Activated T-cell treated with anti-CD3 and anti-CD28 coated beads, Interleukin-2, amount 50 U/mL, for 24 hours (primary cell): ENCODE data around the gene DDX21.
"Not testable (repeated sequence)": the region's sequence is repeated elsewhere in the genome, so short reads cannot be mapped to it uniquely, and the experiment has no call there.

Experiments
- DNase-seq: peaks from one replicate; pipeline ENCODE4 v3.0.0-alpha.2; 2020
- H3K27ac Mint-ChIP-seq: 2 replicates; pipeline ENCODE4 v1.8.0; 2020; ENCODE audit warnings: mild to moderate bottlenecking, mixed read lengths
- H3K27me3 Mint-ChIP-seq: 2 replicates; pipeline ENCODE4 v1.8.0; 2020; ENCODE audit warnings: mixed read lengths
- H3K36me3 Mint-ChIP-seq: 2 replicates; pipeline ENCODE4 v1.8.0; 2020; ENCODE audit warnings: low read depth, mixed read lengths
- H3K4me1 Mint-ChIP-seq: 2 replicates; pipeline ENCODE4 v1.8.0; 2020; ENCODE audit warnings: low read depth, mixed read lengths
- H3K4me3 Mint-ChIP-seq: 2 replicates; pipeline ENCODE4 v1.8.0; 2020; ENCODE audit warnings: mild to moderate bottlenecking, moderate library complexity, mixed read lengths
- H3K9me3 Mint-ChIP-seq: 2 replicates; pipeline ENCODE4 v1.8.0; 2020; ENCODE audit warnings: mixed read lengths

DDX21 gene

DNA sequence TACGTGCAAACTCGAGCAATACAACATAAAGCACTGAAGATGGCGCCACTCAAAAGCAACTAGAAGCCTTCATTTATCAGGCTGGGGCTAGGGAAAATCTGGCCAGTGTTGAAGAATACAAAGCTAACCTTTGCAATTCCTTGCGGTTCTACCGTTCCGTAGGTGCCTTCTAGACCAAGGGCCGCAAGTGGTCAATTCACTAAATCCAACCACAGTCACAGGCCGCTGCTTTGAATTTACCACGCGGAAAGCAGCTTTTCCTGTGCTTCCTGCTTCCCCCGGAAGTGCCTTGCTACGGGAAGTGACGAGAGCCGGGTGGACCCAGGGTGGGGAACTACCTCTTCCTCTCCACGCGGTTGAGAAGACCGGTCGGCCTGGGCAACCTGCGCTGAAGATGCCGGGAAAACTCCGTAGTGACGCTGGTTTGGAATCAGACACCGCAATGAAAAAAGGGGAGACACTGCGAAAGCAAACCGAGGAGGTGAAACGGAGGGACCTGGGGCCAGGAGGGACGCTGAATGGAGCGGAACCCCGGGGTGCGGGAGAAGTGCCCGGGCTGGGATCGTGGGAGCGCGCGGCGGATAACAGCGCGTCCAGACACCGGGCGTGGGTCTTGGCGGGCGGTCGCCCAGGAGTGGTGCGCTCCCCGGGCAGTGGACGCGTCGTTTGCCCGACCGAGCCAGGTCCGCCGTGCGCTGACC is at the start of gene DDX21:
Gene DDX21, plus strand, starts transcription at position 339 of the 701 bp plus-strand sequence. Its CDS starts 56 bp downstream, at position 395.
- peak within 1 kb of the TSS; percentile 98 for H3K4me3 Mint-ChIP-seq
- peak; percentile 90 for DNase-seq
- peaks cover 75% of the 10 kb centered on the region for H3K36me3 Mint-ChIP-seq
- no peaks in the 10 kb centered on the region for H3K9me3 Mint-ChIP-seq
- H3K27me3 Mint-ChIP-seq = no peaks in the 10 kb centered on the region
- peak within 1 kb of the TSS; percentile 100 for H3K27ac Mint-ChIP-seq
- H3K4me1 Mint-ChIP-seq = peaks cover 43% of the 10 kb centered on the region

DNA sequence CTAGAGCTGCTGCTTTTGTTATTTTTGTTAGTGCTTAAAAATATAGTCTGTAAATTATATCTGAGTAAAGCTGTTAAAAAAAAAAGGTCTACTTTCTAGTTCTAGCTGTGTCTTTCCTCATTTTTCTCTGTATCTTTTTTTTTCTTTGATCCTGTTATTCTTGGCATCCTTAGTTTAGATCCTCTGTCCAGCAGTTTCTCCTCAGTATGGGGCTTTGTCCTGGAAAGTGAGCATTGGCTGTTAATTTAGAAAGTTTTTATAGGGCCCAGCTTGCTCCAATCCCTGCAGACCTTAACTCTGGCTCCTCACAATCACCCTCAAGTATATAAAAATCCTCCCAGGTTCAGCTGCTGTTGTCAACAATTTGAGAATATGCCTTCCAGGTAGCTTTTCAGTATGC is 31.4 kb upstream of the DDX21 start:
- peaks cover 70% of the 10 kb centered on the region for H3K36me3 Mint-ChIP-seq
- peaks cover 8% of the 10 kb centered on the region for H3K4me1 Mint-ChIP-seq
- no peaks in the 10 kb centered on the region for H3K27me3 Mint-ChIP-seq
- H3K9me3 Mint-ChIP-seq = no peaks in the 10 kb centered on the region
- peak overlapping the region; percentile 23 for H3K27ac Mint-ChIP-seq
- no peak for DNase-seq
- H3K4me3 Mint-ChIP-seq = no peak overlapping the region

DNA sequence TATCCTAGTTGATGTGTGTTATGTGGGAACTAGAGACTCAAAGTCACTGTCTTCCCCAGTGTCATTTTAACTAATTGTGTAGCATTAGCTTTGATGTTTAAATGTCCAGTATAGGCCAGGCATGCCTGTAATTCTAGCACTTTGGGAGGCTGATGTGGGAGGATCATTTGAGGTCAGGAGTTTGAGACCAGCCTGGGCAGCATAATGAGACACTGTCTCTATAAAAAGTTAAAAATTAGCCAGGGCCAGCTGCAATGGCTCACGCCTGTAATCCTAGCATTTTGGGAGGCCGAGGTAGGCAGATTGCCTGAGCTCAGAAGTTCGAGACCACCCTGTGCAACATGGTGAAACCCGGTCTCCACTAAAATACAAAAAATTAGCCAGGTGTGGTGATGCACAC is 30.5 kb upstream of the DDX21 start:
- Mint-ChIP-seq H3K36me3 (peaks cover 72% of the 10 kb centered on the region), H3K4me1 (peaks cover 8% of the 10 kb centered on the region), H3K4me3 (no peak overlapping the region), H3K27ac (peak overlapping the region; percentile 69), H3K9me3 (no peaks in the 10 kb centered on the region), H3K27me3 (no peaks in the 10 kb centered on the region)
- DNase-seq = no peak

DNA sequence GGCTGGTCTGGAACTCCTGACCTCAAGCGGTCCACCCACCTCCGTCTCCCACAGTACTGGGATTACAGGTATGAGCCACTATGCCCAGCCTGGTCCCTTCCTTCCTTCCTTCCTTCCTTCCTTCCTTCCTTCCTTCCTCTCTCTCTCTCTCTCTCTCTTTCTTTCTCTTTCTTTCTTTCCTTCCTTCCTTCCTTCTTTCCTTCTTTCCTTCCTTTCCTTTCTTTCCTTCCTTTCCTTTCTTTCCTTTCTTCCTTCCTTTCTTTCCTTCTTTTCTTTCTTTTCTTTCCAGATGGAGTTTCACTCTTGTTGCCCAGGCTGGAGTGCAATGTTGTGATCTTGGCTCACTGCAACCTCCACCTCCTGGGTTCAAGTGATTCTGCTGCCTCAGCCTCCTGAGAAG is 26.8 kb upstream of the DDX21 start:
- H3K4me1 Mint-ChIP-seq, H3K27me3 Mint-ChIP-seq, DNase-seq, H3K27ac Mint-ChIP-seq, H3K4me3 Mint-ChIP-seq, H3K9me3 Mint-ChIP-seq: not testable (repeated sequence)
- H3K36me3 Mint-ChIP-seq = peaks cover 74% of the 10 kb centered on the region

DNA sequence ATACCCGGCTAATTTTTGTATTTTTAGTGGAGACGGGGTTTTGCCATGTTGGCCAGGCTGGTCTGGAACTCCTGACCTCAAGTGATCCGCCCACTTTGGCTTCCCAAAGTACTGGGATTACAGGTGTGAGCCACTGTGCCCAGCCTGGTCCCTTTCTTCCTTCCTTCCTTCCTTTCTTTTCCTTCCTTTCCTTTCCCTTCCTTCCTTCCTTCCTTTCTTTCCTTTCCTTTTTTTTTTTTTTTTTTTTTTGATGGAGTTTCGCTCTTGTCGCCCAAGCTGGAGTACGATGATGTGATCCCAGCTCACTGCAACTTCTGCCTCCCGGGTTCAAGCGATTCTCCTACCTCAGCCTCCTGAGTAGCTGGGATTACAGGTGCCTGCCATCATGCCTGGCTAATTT is 26.1 kb upstream of the DDX21 start:
- H3K36me3 Mint-ChIP-seq = peaks cover 70% of the 10 kb centered on the region
- H3K27ac Mint-ChIP-seq, H3K9me3 Mint-ChIP-seq, H3K27me3 Mint-ChIP-seq, DNase-seq, H3K4me3 Mint-ChIP-seq, H3K4me1 Mint-ChIP-seq: not testable (repeated sequence)

DNA sequence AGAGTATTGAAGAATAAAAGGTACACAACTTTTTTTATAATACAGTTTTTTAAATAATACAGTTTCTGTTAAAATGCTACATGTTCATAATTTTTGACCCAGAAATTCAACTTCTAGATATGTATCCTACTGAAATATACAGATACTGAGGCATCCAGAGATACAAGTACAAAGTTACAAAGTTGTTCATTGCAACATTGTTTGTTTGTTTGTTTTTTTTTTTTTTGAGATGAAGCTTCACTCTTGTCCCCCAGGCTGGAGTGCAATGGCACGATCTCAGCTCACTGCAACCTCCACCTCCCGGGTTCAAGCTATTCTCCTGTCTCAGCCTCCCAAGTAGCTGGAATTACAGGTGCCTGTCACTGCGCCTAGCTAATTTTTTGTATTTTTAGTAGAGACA is 23.1 kb upstream of the DDX21 start:
- H3K27me3 Mint-ChIP-seq, H3K4me3 Mint-ChIP-seq, H3K9me3 Mint-ChIP-seq, DNase-seq, H3K27ac Mint-ChIP-seq: not testable (repeated sequence)
- peaks cover 77% of the 10 kb centered on the region for H3K36me3 Mint-ChIP-seq
- peaks cover 19% of the 10 kb centered on the region for H3K4me1 Mint-ChIP-seq

DNA sequence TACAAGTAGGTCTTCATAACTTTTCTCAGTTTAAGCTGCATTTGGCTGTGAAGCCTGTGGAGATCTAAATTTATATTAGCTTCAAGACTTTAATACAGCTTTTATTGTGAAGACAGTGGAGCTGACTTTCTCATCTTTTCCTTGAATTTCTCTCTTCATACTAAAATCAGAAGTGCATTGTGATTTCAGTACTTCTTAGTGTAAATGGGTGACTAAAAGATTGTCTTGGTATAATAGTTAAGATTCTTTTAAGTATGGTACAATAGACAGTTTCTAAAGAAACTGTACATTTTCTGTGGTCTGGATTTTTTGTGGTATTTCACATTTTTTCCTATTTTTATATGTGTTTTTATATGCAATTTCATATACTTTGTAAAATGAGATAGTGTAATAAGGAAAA is 21.0 kb upstream of the DDX21 start:
- no peak for DNase-seq
- H3K4me3 Mint-ChIP-seq = no peak overlapping the region
- H3K27me3 Mint-ChIP-seq = no peaks in the 10 kb centered on the region
- H3K4me1 Mint-ChIP-seq = peaks cover 19% of the 10 kb centered on the region
- peaks cover 81% of the 10 kb centered on the region for H3K36me3 Mint-ChIP-seq
- no peaks in the 10 kb centered on the region for H3K9me3 Mint-ChIP-seq
- peak overlapping the region; percentile 80 for H3K27ac Mint-ChIP-seq

DNA sequence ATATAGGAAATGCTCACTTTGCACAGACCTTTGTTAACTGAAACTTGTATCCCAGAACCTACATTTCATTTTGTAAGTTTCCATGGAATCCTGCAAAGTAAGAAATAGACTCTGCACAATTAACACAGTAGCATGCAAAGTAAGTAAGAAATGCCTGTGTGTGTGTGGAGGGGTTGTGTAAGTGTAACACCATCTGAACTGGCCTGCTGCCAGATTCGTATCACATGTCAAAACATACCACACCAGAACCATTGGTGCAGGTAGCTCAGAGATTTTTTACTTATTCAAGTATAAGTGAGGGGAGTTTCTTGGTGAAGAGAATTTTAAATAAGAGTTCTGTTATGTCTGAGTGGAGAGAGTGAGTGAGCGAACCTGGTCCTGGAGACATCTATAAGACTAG is 17.9 kb upstream of the DDX21 start:
- no peak for DNase-seq
- peaks cover 78% of the 10 kb centered on the region for H3K36me3 Mint-ChIP-seq
- H3K27ac Mint-ChIP-seq = peak overlapping the region; percentile 5
- H3K4me3 Mint-ChIP-seq = no peak overlapping the region
- H3K27me3 Mint-ChIP-seq = no peaks in the 10 kb centered on the region
- H3K4me1 Mint-ChIP-seq = peaks cover 17% of the 10 kb centered on the region
- H3K9me3 Mint-ChIP-seq = no peaks in the 10 kb centered on the region

DNA sequence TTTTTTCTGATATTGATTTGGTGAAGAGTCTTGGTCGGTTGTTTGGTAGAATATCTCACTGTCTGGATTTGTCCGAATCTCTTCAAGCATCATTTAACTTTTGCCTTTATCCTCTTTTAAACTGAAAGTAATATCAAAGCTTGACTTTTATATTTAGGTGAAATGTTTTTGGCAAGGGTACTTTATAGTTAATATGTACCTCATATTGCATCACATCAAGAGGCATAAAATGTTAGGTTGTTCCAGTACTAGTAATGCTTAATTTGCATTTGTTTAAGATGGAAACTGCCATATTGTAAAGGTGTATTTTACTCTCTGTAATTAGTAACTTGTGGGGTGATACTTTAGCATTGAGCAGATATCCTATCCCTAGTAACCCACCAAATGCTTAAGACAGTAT is 17.1 kb upstream of the DDX21 start:
- no peaks in the 10 kb centered on the region for H3K9me3 Mint-ChIP-seq
- peaks cover 85% of the 10 kb centered on the region for H3K36me3 Mint-ChIP-seq
- peak overlapping the region; percentile 5 for H3K27ac Mint-ChIP-seq
- no peak for DNase-seq
- peaks cover 17% of the 10 kb centered on the region for H3K4me1 Mint-ChIP-seq
- H3K4me3 Mint-ChIP-seq = no peak overlapping the region
- H3K27me3 Mint-ChIP-seq = no peaks in the 10 kb centered on the region

DNA sequence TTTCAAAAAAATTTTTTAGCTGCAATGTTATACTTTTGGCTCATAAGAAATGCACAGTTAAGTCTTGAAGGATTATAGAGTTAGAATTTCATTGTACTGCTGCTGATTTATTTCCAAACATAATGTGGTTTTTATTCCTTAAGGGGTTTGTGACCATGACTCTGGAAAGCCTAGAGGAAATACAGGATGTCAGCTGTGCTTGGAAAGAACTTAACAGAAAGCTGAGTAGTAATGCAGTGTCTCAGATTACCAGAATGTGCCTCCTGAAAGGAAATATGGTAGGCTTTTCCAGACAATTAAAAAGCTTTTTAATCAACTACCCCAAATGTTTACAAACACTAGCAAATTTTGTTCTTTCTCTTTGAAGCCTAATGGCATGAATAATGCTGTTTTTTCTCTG is 15.1 kb upstream of the DDX21 start:
- H3K4me3 Mint-ChIP-seq, H3K9me3 Mint-ChIP-seq, DNase-seq, H3K27ac Mint-ChIP-seq, H3K27me3 Mint-ChIP-seq, H3K4me1 Mint-ChIP-seq: not testable (repeated sequence)
- peaks cover 83% of the 10 kb centered on the region for H3K36me3 Mint-ChIP-seq

DNA sequence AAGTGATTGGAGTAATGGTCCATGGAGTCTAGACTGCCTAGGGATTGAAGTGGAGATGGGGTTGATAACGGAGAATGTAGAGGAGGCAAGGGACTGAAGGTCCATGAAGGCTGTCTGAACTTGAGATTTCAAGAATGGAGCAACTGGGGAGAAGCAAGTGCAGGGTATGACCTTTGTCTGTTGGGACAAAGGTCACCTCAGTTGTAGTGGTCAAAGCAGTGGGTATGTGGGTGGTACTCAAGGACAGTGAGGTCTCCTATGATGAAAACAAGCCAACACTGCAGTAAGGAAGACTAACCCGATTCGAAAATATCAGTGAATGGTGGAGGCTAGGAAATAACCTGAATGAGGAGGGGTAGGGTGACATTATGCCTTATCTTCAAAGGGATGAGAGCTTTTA is 5.4 kb upstream of the DDX21 start:
- Mint-ChIP-seq H3K27ac (no peak overlapping the region), H3K9me3 (no peaks in the 10 kb centered on the region), H3K4me3 (no peak overlapping the region)

DNA sequence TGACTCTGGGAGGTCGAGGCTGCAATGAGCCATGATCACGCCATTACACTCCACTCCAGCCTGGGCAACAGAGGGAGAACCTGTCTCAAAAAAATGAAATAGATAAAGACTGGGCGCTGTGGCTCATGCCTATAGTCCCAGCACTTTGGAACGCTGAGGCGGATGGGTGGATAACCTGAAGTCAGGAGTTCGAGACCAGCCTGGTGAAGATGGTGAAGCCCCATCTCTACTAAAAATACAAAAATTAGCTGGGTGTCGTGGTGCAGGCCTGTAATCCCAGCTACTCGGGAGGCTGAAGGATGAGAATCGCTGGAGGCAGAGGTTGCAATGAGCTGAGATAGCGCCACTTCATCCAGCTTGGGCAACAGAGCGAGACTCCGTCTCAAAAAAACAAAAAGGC is 1.1 kb upstream of the DDX21 start:
- Mint-ChIP-seq H3K27ac (peak overlapping the region; percentile 85), H3K4me3 (peak overlapping the region; percentile 98), H3K27me3 (no peaks in the 10 kb centered on the region), H3K9me3 (no peaks in the 10 kb centered on the region), H3K4me1 (peaks cover 35% of the 10 kb centered on the region), H3K36me3 (peaks cover 65% of the 10 kb centered on the region)
- no peak for DNase-seq

More for the DNA sequence above, 5.4 kb upstream of the DDX21 start:
- Mint-ChIP-seq H3K36me3 (peaks cover 24% of the 10 kb centered on the region), H3K4me1 (peaks cover 11% of the 10 kb centered on the region), H3K27me3 (no peaks in the 10 kb centered on the region)
- DNase-seq = no peak

DNA sequence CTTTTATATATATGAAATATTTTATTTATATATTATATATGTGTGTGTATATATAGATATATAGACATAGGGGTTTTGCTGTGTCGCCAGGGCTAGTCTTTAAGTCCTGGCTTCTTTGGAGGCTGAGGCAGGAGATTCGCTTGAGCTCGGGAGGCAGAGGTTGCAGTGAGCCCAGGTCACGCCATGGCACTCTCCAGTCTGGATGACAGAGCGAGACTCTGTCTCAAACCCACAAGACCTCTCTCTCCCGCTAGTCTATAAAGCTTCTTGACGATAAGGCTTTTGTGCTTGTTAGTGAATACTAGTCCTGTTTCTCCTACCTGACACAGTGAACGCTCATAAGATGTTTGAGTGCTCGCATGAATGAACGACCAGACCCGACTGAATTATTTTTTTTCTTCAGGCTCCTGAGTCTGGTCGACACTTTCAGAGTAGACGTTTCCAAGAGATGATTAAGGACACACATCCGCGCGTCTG is 577 bp upstream of the DDX21 start:
- Mint-ChIP-seq H3K9me3 (no peaks in the 10 kb centered on the region), H3K36me3 (peaks cover 70% of the 10 kb centered on the region), H3K4me1 (peaks cover 38% of the 10 kb centered on the region), H3K4me3 (peak overlapping the region; percentile 98), H3K27ac (peak overlapping the region; percentile 100), H3K27me3 (no peaks in the 10 kb centered on the region)
- DNase-seq = no peak

DNA sequence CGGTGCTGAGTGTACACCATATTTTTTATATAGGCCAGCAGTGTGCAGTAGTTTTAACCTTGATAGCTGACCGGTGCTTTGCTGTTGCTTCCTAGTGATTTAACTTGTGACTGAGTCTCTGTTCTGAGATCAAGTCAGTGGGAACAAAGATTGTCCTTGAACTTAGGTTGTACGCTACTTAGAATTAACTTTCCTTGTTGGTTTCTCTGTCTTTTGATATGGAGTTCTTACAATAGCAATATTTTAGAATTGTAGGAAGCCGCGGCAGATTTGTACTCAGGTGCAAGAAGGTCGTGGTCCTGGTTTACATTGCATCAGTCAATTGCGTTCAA is 1.3 kb downstream of the DDX21 start:
- peaks cover 85% of the 10 kb centered on the region for H3K36me3 Mint-ChIP-seq

DNA sequence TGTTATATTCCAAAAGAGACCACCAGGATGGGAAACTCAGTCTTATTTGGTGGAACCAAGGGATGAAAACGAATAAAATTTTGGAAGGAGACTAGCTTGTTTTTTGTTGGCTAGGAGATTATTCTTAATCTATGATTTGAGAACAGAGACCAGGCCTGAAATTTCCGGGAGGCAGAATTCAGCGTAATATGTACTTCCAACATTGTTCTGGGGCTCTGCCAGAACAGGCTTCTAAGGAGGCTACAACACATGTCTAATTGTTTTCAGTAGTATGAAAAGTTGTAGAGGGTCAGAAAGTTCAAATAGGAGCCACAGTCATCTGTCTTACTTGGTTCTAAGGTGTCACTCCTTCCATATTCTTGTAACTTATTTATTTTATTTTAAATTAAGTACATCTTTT is 1.7 kb downstream of the DDX21 start:
- Mint-ChIP-seq H3K36me3 (peaks cover 85% of the 10 kb centered on the region), H3K4me1 (peaks cover 54% of the 10 kb centered on the region), H3K4me3 (peak overlapping the region; percentile 98), H3K27me3 (no peaks in the 10 kb centered on the region), H3K27ac (peak overlapping the region; percentile 100), H3K9me3 (no peaks in the 10 kb centered on the region)
- DNase-seq = no peak

More for the DNA sequence above, 1.3 kb downstream of the DDX21 start:
- DNase-seq = no peak
- Mint-ChIP-seq H3K9me3 (no peaks in the 10 kb centered on the region), H3K4me1 (peaks cover 53% of the 10 kb centered on the region), H3K27ac (peak overlapping the region; percentile 100), H3K4me3 (peak overlapping the region; percentile 98), H3K27me3 (no peaks in the 10 kb centered on the region)
